Measurements from ENCODE around the gene ANGEL1.

GRCh38 chr14:76808011-76808410 lies 4.7 kb downstream of the ANGEL1 start:
- TF ChIP-seq CTCF (IDR thresholded peaks at IDR 0.05) (no peak), POLR2AphosphoS5 (IDR thresholded peaks at IDR 0.05) (no peak), POLR2A (IDR thresholded peaks at IDR 0.05; ENCODE audit: low read depth) (no peak), EP300 (IDR thresholded peaks at IDR 0.05) (no peak)
